ENCODE measurements around the gene THRA.

The THRA gene

GRCh38 chr17:40086150-40087044, 23.6 kb downstream of the THRA start:
- TF ChIP-seq JUND (IDR thresholded peaks at IDR 0.05; ENCODE audit: low read depth), result no peak
- DNase-seq (ENCODE audit: low read depth in 1 of 2, low spot score in 1 of 2), result peak; percentile 61 to 69
- in situ Hi-C loops (cut with HindIII; ENCODE audit: low pct_unique_long_range_greater_than_20kb, low sequenced_read_pairs), result no loop called here

- TF ChIP-seq JUND (IDR thresholded peaks at IDR 0.05; ENCODE audit: low read depth), result no peak
- in situ Hi-C loops (cut with HindIII; ENCODE audit: low pct_unique_long_range_greater_than_20kb, low sequenced_read_pairs), result no loop called here
- DNase-seq (ENCODE audit: low read depth in 1 of 2, low spot score in 1 of 2), result no peak
Observed at GRCh38 chr17:40087049-40087794, 24.5 kb downstream of the THRA start.

GRCh38 chr17:40087903-40088718, 25.3 kb downstream of the THRA start:
- TF ChIP-seq JUND (IDR thresholded peaks at IDR 0.05; ENCODE audit: low read depth), result no peak
- in situ Hi-C loops (cut with HindIII; ENCODE audit: low pct_unique_long_range_greater_than_20kb, low sequenced_read_pairs), result no loop called here
- DNase-seq (ENCODE audit: low read depth in 1 of 2, low spot score in 1 of 2), result no peak

- DNase-seq (ENCODE audit: low read depth in 1 of 2, low spot score in 1 of 2), result no peak
- in situ Hi-C loops (cut with HindIII; ENCODE audit: low pct_unique_long_range_greater_than_20kb, low sequenced_read_pairs), result no loop called here
- TF ChIP-seq JUND (IDR thresholded peaks at IDR 0.05; ENCODE audit: low read depth), result no peak
Observed at GRCh38 chr17:40089077-40089895, 26.5 kb downstream of the THRA start.

GRCh38 chr17:40090237-40091119, 27.7 kb downstream of the THRA start:
- DNase-seq (ENCODE audit: low read depth in 1 of 2, low spot score in 1 of 2), result no peak
- TF ChIP-seq JUND (IDR thresholded peaks at IDR 0.05; ENCODE audit: low read depth), result no peak
- in situ Hi-C loops (cut with HindIII; ENCODE audit: low pct_unique_long_range_greater_than_20kb, low sequenced_read_pairs), result no loop called here

- no peak for DNase-seq (ENCODE audit: low read depth in 1 of 2, low spot score in 1 of 2)
- TF ChIP-seq JUND (IDR thresholded peaks at IDR 0.05; ENCODE audit: low read depth), result no peak
- in situ Hi-C loops (cut with HindIII; ENCODE audit: low pct_unique_long_range_greater_than_20kb, low sequenced_read_pairs), result no loop called here
Observed at GRCh38 chr17:40091691-40092397, 29.1 kb downstream of the THRA start.

- in situ Hi-C loops (cut with HindIII; ENCODE audit: low pct_unique_long_range_greater_than_20kb, low sequenced_read_pairs), result no loop called here
- no peak for DNase-seq (ENCODE audit: low read depth in 1 of 2, low spot score in 1 of 2)
- no peak for TF ChIP-seq JUND (IDR thresholded peaks at IDR 0.05; ENCODE audit: low read depth)
Observed at GRCh38 chr17:40092581-40092980, 29.8 kb downstream of the THRA start.

- in situ Hi-C loops (cut with HindIII; ENCODE audit: low pct_unique_long_range_greater_than_20kb, low sequenced_read_pairs), result no loop called here
- no peak for TF ChIP-seq JUND (IDR thresholded peaks at IDR 0.05; ENCODE audit: low read depth)
- DNase-seq (ENCODE audit: low read depth in 1 of 2, low spot score in 1 of 2), result no peak
Observed at GRCh38 chr17:40093005-40093579, 30.3 kb downstream of the THRA start.

- in situ Hi-C loops (cut with HindIII; ENCODE audit: low pct_unique_long_range_greater_than_20kb, low sequenced_read_pairs), result no loop called here
- no peak for DNase-seq (ENCODE audit: low read depth in 1 of 2, low spot score in 1 of 2)
- no peak for TF ChIP-seq JUND (IDR thresholded peaks at IDR 0.05; ENCODE audit: low read depth)
Observed at GRCh38 chr17:40093580-40094201, 30.9 kb downstream of the THRA start.

- no peak for DNase-seq (ENCODE audit: low read depth in 1 of 2, low spot score in 1 of 2)
- in situ Hi-C loops (cut with HindIII; ENCODE audit: low pct_unique_long_range_greater_than_20kb, low sequenced_read_pairs), result no loop called here
- no peak for TF ChIP-seq JUND (IDR thresholded peaks at IDR 0.05; ENCODE audit: low read depth)
Observed at GRCh38 chr17:40094874-40095273, 32.1 kb downstream of the THRA start.
